ENCODE results near the gene GTF2A2.

DNA sequence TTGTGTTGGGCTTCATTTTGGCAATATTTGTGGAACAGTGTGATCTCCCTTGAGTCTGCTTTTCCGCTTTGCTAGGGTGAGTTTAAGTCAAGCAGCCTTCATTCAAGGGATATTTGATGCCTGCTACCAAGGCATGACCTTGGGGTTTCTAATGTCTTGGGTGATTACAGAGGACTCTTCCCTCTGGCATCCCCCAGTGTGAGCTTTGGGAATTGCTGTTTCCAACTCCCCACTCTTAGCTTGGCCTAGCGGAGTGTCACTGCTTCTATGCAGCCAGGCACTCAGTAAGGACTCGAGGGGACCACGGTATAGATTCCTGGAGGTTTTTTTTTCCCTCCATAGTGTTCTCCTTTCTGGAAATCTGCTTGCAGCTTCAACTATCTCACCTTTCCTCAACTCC is 24.6 kb downstream of the GTF2A2 start:
- TF ChIP-seq, protein P1, sequence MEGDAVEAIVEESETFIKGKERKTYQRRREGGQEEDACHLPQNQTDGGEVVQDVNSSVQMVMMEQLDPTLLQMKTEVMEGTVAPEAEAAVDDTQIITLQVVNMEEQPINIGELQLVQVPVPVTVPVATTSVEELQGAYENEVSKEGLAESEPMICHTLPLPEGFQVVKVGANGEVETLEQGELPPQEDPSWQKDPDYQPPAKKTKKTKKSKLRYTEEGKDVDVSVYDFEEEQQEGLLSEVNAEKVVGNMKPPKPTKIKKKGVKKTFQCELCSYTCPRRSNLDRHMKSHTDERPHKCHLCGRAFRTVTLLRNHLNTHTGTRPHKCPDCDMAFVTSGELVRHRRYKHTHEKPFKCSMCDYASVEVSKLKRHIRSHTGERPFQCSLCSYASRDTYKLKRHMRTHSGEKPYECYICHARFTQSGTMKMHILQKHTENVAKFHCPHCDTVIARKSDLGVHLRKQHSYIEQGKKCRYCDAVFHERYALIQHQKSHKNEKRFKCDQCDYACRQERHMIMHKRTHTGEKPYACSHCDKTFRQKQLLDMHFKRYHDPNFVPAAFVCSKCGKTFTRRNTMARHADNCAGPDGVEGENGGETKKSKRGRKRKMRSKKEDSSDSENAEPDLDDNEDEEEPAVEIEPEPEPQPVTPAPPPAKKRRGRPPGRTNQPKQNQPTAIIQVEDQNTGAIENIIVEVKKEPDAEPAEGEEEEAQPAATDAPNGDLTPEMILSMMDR (IDR thresholded peaks at IDR 0.05; ENCODE audit: poor library complexity, severe bottlenecking), result peak; percentile 26
- no peak for TF ChIP-seq TAF1 (IDR thresholded peaks at IDR 0.05; ENCODE audit: low read depth)
- no peak for TF ChIP-seq EP300 (conservative IDR thresholded peaks at IDR 0.05; ENCODE audit: poor library complexity, severe bottlenecking)
- TF ChIP-seq EZH2 (IDR thresholded peaks at IDR 0.05; ENCODE audit: borderline replicate concordance, insufficient read depth, low read length, poor library complexity, severe bottlenecking), result no peak

All from neural cell (in vitro differentiated cells).